Subcutaneous adipose tissue (tissue), 4 donors: Measurements from ENCODE around the gene CHD6. TPM values are rescaled to one million over a fixed set of nuclear protein-coding genes. Genes with fewer than 3 reads are reported as not detected.

Experiments used
- CTCF ChIP-seq: fragments of 450-650 bp; IDR thresholded peaks from one replicate; pipeline ENCODE4 v1.5.1; 2016; ENCODE audit warnings: low read depth, mild to moderate bottlenecking, control low read depth, antibody characterized with exemption, moderate library complexity
- total RNA-seq, 4 donors: library from RNA; depleted of rRNA; stranded (reverse); fragments of >200 nt; gene quantifications; one replicate each; pipeline ENCODE4 v1.1.0, GENCODE V29; 2016

Gene CHD6
- total RNA-seq, 4 donors from 2014 or later, result 31.5 to 47.4 (median 37.9) TPM

- TF ChIP-seq CTCF, result no peak
Observed at GRCh38 chr20:41586772-41587171, 31.4 kb downstream of the CHD6 start.

- no peak for TF ChIP-seq CTCF
Observed at GRCh38 chr20:41580350-41580749, 37.8 kb downstream of the CHD6 start.

- no peak for TF ChIP-seq CTCF
Observed at GRCh38 chr20:41577129-41578009, 40.8 kb downstream of the CHD6 start.

DNA sequence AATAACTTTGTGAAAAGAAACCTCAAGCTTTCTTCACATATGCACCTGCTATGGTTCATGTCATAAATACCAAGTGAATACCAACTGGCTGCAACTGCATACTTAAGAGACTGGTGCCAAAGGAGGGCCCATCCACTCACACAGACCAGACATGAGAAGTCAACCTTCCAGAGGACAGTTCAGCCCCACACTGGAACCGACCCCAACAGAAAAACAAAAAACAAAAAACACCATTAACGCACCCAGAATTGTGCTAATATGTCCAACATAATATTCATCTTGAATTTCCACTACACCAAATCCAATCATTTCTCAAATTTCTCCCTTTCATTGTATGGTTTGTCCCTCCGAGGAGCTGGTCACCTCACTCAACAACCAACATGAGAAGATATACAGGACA, 42.8 kb downstream of the CHD6 start:
- TF ChIP-seq CTCF, result no peak

DNA sequence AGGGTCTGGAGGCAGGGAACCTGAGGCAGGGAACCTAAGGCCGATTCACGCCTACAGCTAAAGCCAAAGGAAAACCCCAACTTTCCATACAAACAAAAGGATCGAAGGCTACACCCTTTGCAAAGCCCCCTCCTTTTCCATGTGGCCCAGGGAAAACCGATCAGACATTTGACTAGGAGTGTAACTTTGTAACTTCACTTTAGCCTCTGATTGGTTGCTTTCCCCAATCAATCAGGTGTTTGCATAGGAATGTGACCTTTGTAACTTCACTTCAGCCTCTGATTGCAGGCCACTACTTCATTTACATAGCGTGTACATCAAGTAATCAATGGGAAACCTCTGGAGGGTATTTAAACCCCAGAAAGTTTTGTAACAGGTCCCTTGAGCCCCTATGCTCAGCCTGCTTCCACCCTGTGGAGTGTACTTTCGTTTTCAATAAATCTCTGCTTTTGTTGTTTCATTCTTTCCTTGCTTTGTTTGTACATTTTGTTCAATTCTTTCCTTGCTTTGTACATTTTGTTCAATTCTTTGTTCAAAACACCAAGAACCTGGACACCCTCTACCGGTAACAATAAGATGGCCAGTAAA, 43.3 kb downstream of the CHD6 start:
- no peak for TF ChIP-seq CTCF

DNA sequence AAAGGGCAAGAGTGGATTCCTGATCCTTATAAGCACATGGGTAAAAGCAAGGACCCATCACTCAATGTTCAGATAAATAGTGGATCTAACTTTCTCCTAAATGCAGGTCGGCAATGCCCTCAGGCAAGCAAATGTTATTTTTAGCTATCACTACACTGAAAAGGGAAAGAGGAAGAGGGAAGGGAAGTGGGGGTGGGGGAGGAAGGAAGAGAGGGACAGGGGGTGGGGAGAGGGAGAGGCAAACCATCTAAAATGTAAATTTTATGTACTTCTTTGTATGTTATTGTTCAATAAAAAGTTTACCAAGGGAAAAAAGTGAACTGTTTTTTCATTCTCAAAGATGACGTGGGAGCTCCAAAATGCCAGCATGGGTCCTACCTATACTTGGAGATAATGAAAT, 44.2 kb downstream of the CHD6 start:
- no peak for TF ChIP-seq CTCF

GRCh38 chr20:41572010-41572572, 46.1 kb downstream of the CHD6 start:
- TF ChIP-seq CTCF, result no peak
